Pancreas (tissue), 10 donors: ENCODE data around the gene GADD45B. TPM values are rescaled to one million over a fixed set of nuclear protein-coding genes. Genes with fewer than 3 reads are reported as not detected.

Source experiments
- ATAC-seq, 4 donors: fragments of 200-7000 bp; cut with Tn5 transposase; one replicate each; pipeline versions ENCODE4 v1.8.0 to v1.9.1; 2020; ENCODE audit warnings: mild to moderate bottlenecking in 4 of 4, moderate library complexity in 4 of 4
- DNase-seq, 6 donors: peaks; one replicate each; pipeline ENCODE4 v3.0.0-alpha.2; 2020
- FAIRE-seq: peaks from 2 replicates; lab custom pipeline; 2012; peaks lifted over from hg19 to GRCh38; lab: Jason Lieb, UNC
- H3K27ac ChIP-seq, 4 donors: fragments of 200-600 bp; sonication (generic); 1 replicate in 3 of 4; 2 replicates in 1 of 4; pipeline versions ENCODE4 v1.5.0 to v1.8.0; 2020
- H3K27me3 ChIP-seq, 4 donors: fragments of 200-600 bp; one replicate each; pipeline ENCODE4 v1.8.0; 2021
- H3K36me3 ChIP-seq, 3 donors: fragments of 200-600 bp; sonication (generic) in 1 of 3; one replicate each; pipeline versions ENCODE4 v1.5.0 to v1.8.0; 2020 to 2021
- H3K4me1 ChIP-seq, 3 donors: fragments of 200-600 bp; one replicate each; pipeline ENCODE4 v1.8.0; 2021
- H3K4me3 ChIP-seq, 4 donors: fragments of 200-600 bp; sonication (generic) in 2 of 4; one replicate each; pipeline versions ENCODE4 v1.5.0 to v1.8.0; 2020 to 2021
- H3K9me3 ChIP-seq, 4 donors: fragments of 200-600 bp; one replicate each; pipeline ENCODE4 v1.8.0; 2021
- CTCF ChIP-seq, 4 donors: fragments of 200-600 bp; sonication (generic) in 3 of 4; IDR thresholded peaks; one replicate each; pipeline versions ENCODE4 v1.5.0 to v1.8.0; 2021; ENCODE audit warnings: antibody characterized with exemption in 4 of 4
- WGBS, 2 donors: extraction: QIAGEN DNeasy Blood & Tissue Kit; methylation state at CpG; one replicate each; pipeline ENCODE4 v1.1.7; 2013; 5-methylcytosine and 5-hydroxymethylcytosine counted together
- intact Hi-C, 3 donors: fragments of 100-400 bp; cut with DNase I; formaldehyde crosslinking; loops; one replicate each; pipeline versions ENCODE4 v1.11.1 to v1.14.2; 2022
- polyA plus RNA-seq, 2 donors: library from polyadenylated mRNA; stranded (reverse); fragments of 200-250 nt; gene quantifications; one replicate each; pipeline ENCODE4 v1.2.3, GENCODE V29; 2013
- total RNA-seq, 6 donors: library from RNA; stranded (reverse); fragmentation: NEBNext Ultra II Directional in 4 of 6; extraction: Animal tissue kit (Norgen Biotek cat#: 25700) in 4 of 6; gene quantifications; one replicate each; pipeline versions ENCODE4 v1.2.1 to v1.2.4, GENCODE V29; 2021 to 2023
- donor health status: healthy with polysubstance abuse.
- donor health status: DM: no; HTN: no; CAD: no; lungs with moderate emphysema.
- donor health status: DM: no; HTN: no; CAD: no.
- donor health status: control.
- donor health status: control.
- donor health status: Bipolar disorder and iron deficiency.
- donor health status: DM: yes; HTN: yes; CAD: no.
- donor health status: DM: no; HTN: no; CAD: no.
- donor health status: DM: no; HTN: no; CAD: no.
- donor health status: DM: yes; HTN: yes; CAD: no.

Gene GADD45B
- total and polyA plus RNA-seq, 8 donors, result 20.4 to 237 (median 47.9) TPM

- no peaks in the 10 kb centered on the region for H3K4me1 ChIP-seq
- WGBS, 2 donors, result 93 to 95% methylated on average over 34 of the region's 34 CpGs
- no peak for ATAC-seq
- H3K27ac ChIP-seq, result no peak overlapping the region
- H3K36me3 ChIP-seq, result no peaks in the 10 kb centered on the region
- no peak for FAIRE-seq
- no peak overlapping the region for H3K4me3 ChIP-seq
- no peaks in the 10 kb centered on the region for H3K9me3 ChIP-seq
- intact Hi-C loops, result no loop called here
- TF ChIP-seq CTCF (IDR thresholded peaks at IDR 0.05), result no peak
- no peak for DNase-seq
- no peaks in the 10 kb centered on the region for H3K27me3 ChIP-seq
These were observed 31.5 kb upstream of the GADD45B start for GRCh38 chr19:2444251-2445002.

- no peak overlapping the region for H3K27ac ChIP-seq
- no peak for TF ChIP-seq CTCF (IDR thresholded peaks at IDR 0.05)
- no peaks in the 10 kb centered on the region for H3K4me1 ChIP-seq
- H3K36me3 ChIP-seq, result no peaks in the 10 kb centered on the region
- ATAC-seq, result no peak
- no peak overlapping the region for H3K4me3 ChIP-seq
- DNase-seq, result no peak
- intact Hi-C loops, result no loop called here
- no peaks in the 10 kb centered on the region for H3K27me3 ChIP-seq
- no peak for FAIRE-seq
- no peaks in the 10 kb centered on the region for H3K9me3 ChIP-seq
- 84 to 85% methylated on average over 19 of the region's 19 CpGs for WGBS, 2 donors
These were observed 29.5 kb upstream of the GADD45B start for GRCh38 chr19:2446381-2446780.

- intact Hi-C loops, result no loop called here
- no peak for TF ChIP-seq CTCF (IDR thresholded peaks at IDR 0.05)
- ATAC-seq (no peak), DNase-seq (no peak), FAIRE-seq (no peak)
- no peaks in the 10 kb centered on the region for H3K27me3 ChIP-seq
- no peaks in the 10 kb centered on the region for H3K4me1 ChIP-seq
- no peak overlapping the region for H3K4me3 ChIP-seq
- no peaks in the 10 kb centered on the region for H3K36me3 ChIP-seq
- H3K27ac ChIP-seq, result no peak overlapping the region
- H3K9me3 ChIP-seq, result no peaks in the 10 kb centered on the region
- 93 to 94% methylated on average over 11 of the region's 11 CpGs for WGBS, 2 donors
These were observed 26.9 kb upstream of the GADD45B start for GRCh38 chr19:2449019-2449418.

- Histone ChIP-seq H3K36me3 (no peaks in the 10 kb centered on the region), H3K9me3 (no peaks in the 10 kb centered on the region), H3K4me1 (peaks cover 0 to 3% (median 0%) of the 10 kb centered on the region in 3 donors), H3K27ac (no peak overlapping the region), H3K4me3 (no peak overlapping the region), H3K27me3 (no peaks in the 10 kb centered on the region)
- FAIRE-seq (no peak), ATAC-seq (no peak), DNase-seq (no peak)
- 94 to 95% methylated on average over 7 of the region's 7 CpGs for WGBS, 2 donors
- intact Hi-C loops, result no loop called here
- TF ChIP-seq CTCF (IDR thresholded peaks at IDR 0.05), result no peak
These were observed 24.8 kb upstream of the GADD45B start for GRCh38 chr19:2451138-2451537.

- DNase-seq (no peak), FAIRE-seq (no peak), ATAC-seq (no peak)
- H3K27ac ChIP-seq, result no peak overlapping the region
- no peak overlapping the region for H3K4me3 ChIP-seq
- H3K36me3 ChIP-seq, result no peaks in the 10 kb centered on the region
- no peak for TF ChIP-seq CTCF (IDR thresholded peaks at IDR 0.05)
- intact Hi-C loops, result no loop called here
- peaks cover 0 to 3% (median 0%) of the 10 kb centered on the region in 3 donors for H3K4me1 ChIP-seq
- WGBS, 2 donors, result 97 to 98% methylated on average over 10 to 18 of the region's 18 CpGs
- no peaks in the 10 kb centered on the region for H3K9me3 ChIP-seq
- H3K27me3 ChIP-seq, result no peaks in the 10 kb centered on the region
These were observed 24.2 kb upstream of the GADD45B start for GRCh38 chr19:2451741-2452140.
